ENCODE results near the gene FHAD1.

Gene FHAD1

GRCh38 chr1:15436881-15437442 lies 189.9 kb downstream of the FHAD1 start:
- no peak for DNase-seq (ENCODE audit: low spot score)

- no peak for DNase-seq (ENCODE audit: low spot score)
These were observed 192.3 kb downstream of the FHAD1 start for GRCh38 chr1:15439325-15439724.

- no peak for DNase-seq (ENCODE audit: low spot score)
These were observed 193.3 kb downstream of the FHAD1 start for GRCh38 chr1:15440357-15440756.

GRCh38 chr1:15441247-15441646 lies 194.2 kb downstream of the FHAD1 start:
- no peak for DNase-seq (ENCODE audit: low spot score)

- DNase-seq (ENCODE audit: low spot score) = no peak
These were observed 195.1 kb downstream of the FHAD1 start for GRCh38 chr1:15442119-15442518.

GRCh38 chr1:15442759-15443158 lies 195.7 kb downstream of the FHAD1 start:
- DNase-seq (ENCODE audit: low spot score) = no peak

- no peak for DNase-seq (ENCODE audit: low spot score)
These were observed 196.3 kb downstream of the FHAD1 start for GRCh38 chr1:15443281-15443680.

- no peak for DNase-seq (ENCODE audit: low spot score)
These were observed 197.7 kb downstream of the FHAD1 start for GRCh38 chr1:15444468-15445389.

- DNase-seq (ENCODE audit: low spot score) = no peak
These were observed 198.5 kb downstream of the FHAD1 start for GRCh38 chr1:15445390-15446122.

GRCh38 chr1:15446212-15446611 lies 199.2 kb downstream of the FHAD1 start:
- DNase-seq (ENCODE audit: low spot score) = no peak
